Measurements from ENCODE around the gene GABARAP. TPM values are rescaled to one million over a fixed set of nuclear protein-coding genes. Genes with fewer than 3 reads are reported as not detected.

GABARAP gene
- 100 to 1,000 TPM; 264 to 317 TPM for total RNA-seq
- polyA plus RNA-seq (2013, experiment 1 of 2): 671 TPM
- 581 TPM for polyA plus RNA-seq (2013, experiment 2 of 2)
- long read RNA-seq, experiment 1, transcript GABARAP-201 (4 exons, 1,634 nt): major isoform, 128 of 157 reads
- long read RNA-seq, experiment 1, transcript GABARAP-204 (3 exons, 837 nt): minor isoform, 11 of 157 reads
- long read RNA-seq, experiment 1, partial matches to known transcripts: 3 of 157 reads
- long read RNA-seq, experiment 1, other reads (novel, unspliced or antisense): 14 of 157 reads
- long read RNA-seq, experiment 2, transcript GABARAP-201 (4 exons, 1,634 nt): major isoform, 139 of 172 reads
- long read RNA-seq, experiment 2, transcript GABARAP-204 (3 exons, 837 nt): minor isoform, 20 of 172 reads
- long read RNA-seq, experiment 2, transcript GABARAP-206 (4 exons, 762 nt): minor isoform, 7 of 172 reads
- long read RNA-seq, experiment 2, partial matches to known transcripts: 0 of 172 reads
- long read RNA-seq, experiment 2, other reads (novel, unspliced or antisense): 5 of 172 reads
- long read RNA-seq, experiment 3, transcript GABARAP-201 (4 exons, 1,634 nt): major isoform, 69 of 72 reads
- long read RNA-seq, experiment 3, partial matches to known transcripts: 0 of 72 reads
- long read RNA-seq, experiment 3, other reads (novel, unspliced or antisense): 2 of 72 reads
- long read RNA-seq, experiment 4, transcript GABARAP-201 (4 exons, 1,634 nt): major isoform, 914 of 980 reads
- long read RNA-seq, experiment 4, transcript GABARAP-204 (3 exons, 837 nt): minor isoform, 53 of 980 reads
- long read RNA-seq, experiment 4, transcript GABARAP-206 (4 exons, 762 nt): minor isoform, 7 of 980 reads
- long read RNA-seq, experiment 4, partial matches to known transcripts: 0 of 980 reads
- long read RNA-seq, experiment 4, other reads (novel, unspliced or antisense): 4 of 980 reads

DNA sequence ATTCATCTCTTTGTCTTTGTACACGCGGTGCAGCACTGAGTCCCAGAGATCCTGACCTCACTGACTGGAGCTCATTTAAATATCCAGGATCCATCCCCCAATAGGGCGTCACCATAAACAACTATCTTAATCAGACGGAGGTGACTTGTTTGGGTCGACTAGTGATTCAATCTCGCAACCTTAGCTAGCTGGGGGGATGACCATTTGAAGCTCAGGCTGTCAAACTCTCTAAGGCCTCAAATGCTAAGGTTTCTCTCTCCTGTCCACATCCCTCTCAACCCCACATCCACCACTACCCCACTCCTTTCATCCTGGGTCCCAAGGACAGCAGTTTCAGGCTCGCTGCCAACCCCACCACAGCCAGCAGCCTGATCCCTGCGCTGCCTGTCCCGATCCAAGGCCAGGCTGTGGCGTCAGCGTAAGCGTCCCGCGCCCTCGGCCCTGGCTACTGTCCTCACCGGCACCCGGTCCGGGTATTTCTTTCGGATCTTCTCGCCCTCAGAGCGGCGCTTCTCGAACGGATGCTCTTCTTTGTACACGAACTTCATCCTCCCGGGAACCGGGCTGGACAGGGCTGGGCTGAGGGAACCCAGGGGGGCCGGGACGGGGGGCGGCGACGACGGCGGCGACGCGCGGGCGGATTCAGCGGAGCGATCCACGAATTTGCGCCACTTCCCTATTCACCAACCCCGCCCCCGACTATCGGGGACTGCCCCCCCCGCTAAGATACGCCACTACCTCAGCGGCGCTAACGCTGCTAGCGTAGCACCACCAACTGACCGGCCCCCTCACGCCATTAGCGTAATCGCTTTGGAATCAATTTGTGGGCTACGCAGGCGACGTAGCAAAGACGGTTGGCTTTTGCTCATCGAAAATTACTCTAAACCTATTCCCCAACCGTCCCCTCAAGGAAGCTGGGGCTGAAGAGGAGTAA, at the start of gene GABARAP:
Gene GABARAP (minus strand): TSS at position 667 of the 934 bp plus-strand sequence. CDS start 119 bp downstream, at position 548.
- peak within 1 kb of the TSS; percentile 85 for H3K9ac ChIP-seq (ENCODE audit: extremely low read depth, low read length, poor library complexity, severe bottlenecking)
- Mint-ChIP-seq H3K27me3 (ENCODE audit: insufficient read depth) (no peaks in the 10 kb centered on the region), H3K4me3 (peak within 1 kb of the TSS; percentile 100), H3K36me3 (ENCODE audit: low read depth) (peaks cover 38% of the 10 kb centered on the region), H3K4me1 (peaks cover 23% of the 10 kb centered on the region), H3K9me3 (no peaks in the 10 kb centered on the region), H3K27ac (peak within 1 kb of the TSS; percentile 98)
- H3K9me3 ChIP-seq (ENCODE audit: control insufficient read depth, low read length): no peaks in the 10 kb centered on the region
- no peaks in the 10 kb centered on the region for H3K4me1 ChIP-seq (ENCODE audit: control insufficient read depth, insufficient read depth, low read length)
- H3K4me3 ChIP-seq (ENCODE audit: low read length): peak within 1 kb of the TSS; percentile 89
- peak within 1 kb of the TSS; percentile 81 for H3K27ac ChIP-seq (ENCODE audit: low read depth, low read length)
- H3K27me3 ChIP-seq (ENCODE audit: control insufficient read depth, insufficient read depth, low read length, poor library complexity, severe bottlenecking): no peaks in the 10 kb centered on the region
- peak; percentile 98 for DNase-seq
- peaks cover 37% of the 10 kb centered on the region for H3K36me3 ChIP-seq (ENCODE audit: control insufficient read depth, insufficient read depth, low read length)
- TF ChIP-seq, protein P1, sequence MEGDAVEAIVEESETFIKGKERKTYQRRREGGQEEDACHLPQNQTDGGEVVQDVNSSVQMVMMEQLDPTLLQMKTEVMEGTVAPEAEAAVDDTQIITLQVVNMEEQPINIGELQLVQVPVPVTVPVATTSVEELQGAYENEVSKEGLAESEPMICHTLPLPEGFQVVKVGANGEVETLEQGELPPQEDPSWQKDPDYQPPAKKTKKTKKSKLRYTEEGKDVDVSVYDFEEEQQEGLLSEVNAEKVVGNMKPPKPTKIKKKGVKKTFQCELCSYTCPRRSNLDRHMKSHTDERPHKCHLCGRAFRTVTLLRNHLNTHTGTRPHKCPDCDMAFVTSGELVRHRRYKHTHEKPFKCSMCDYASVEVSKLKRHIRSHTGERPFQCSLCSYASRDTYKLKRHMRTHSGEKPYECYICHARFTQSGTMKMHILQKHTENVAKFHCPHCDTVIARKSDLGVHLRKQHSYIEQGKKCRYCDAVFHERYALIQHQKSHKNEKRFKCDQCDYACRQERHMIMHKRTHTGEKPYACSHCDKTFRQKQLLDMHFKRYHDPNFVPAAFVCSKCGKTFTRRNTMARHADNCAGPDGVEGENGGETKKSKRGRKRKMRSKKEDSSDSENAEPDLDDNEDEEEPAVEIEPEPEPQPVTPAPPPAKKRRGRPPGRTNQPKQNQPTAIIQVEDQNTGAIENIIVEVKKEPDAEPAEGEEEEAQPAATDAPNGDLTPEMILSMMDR (conservative IDR thresholded peaks at IDR 0.05): no peak
- 0% methylated on average over 26 to 62 of the region's 62 CpGs for WGBS, 2 experiments (ENCODE audit: insufficient coverage in 1 of 2, insufficient read length in 1 of 2)

DNA sequence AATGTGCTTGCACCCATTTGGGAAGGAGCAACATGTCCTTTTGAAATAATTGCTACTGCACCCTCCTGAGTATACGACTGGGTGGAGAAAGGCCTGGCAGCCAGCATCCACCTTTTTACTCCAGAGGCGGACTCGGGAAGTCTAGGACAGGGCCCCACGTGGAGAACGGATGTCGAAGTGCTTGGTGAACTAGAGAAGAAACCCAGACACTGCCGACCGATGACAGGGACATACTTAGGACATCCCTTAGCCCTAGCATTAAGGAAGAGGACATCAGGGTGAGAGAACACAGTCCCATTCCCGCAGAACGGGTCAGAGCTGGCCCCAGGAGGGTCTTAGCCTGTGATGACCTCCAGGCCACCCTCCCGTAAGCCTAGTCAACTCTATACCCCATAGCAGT, 48.4 kb upstream of the GABARAP start:
- WGBS, 2 experiments (ENCODE audit: insufficient coverage in 1 of 2, insufficient read length in 1 of 2): 87 to 89% methylated on average over 9 to 11 of the region's 11 CpGs

More for the DNA sequence above, 48.4 kb upstream of the GABARAP start:
- H3K4me3 Mint-ChIP-seq: no peak overlapping the region
- Histone ChIP-seq H3K36me3 (ENCODE audit: control insufficient read depth, insufficient read depth, low read length) (no peaks in the 10 kb centered on the region), H3K9me3 (ENCODE audit: control insufficient read depth, low read length) (no peaks in the 10 kb centered on the region), H3K27me3 (ENCODE audit: control insufficient read depth, insufficient read depth, low read length, poor library complexity, severe bottlenecking) (peaks cover 41% of the 10 kb centered on the region), H3K9ac (ENCODE audit: extremely low read depth, low read length, poor library complexity, severe bottlenecking) (no peak overlapping the region), H3K4me1 (ENCODE audit: control insufficient read depth, insufficient read depth, low read length) (no peaks in the 10 kb centered on the region), H3K4me3 (ENCODE audit: low read length) (no peak overlapping the region), H3K27ac (ENCODE audit: low read depth, low read length) (no peak overlapping the region)
- peaks cover 3% of the 10 kb centered on the region for H3K4me1 Mint-ChIP-seq
- TF ChIP-seq, protein P1 (conservative IDR thresholded peaks at IDR 0.05): no peak
- no peaks in the 10 kb centered on the region for H3K36me3 Mint-ChIP-seq (ENCODE audit: low read depth)
- H3K27ac Mint-ChIP-seq: no peak overlapping the region
- no peaks in the 10 kb centered on the region for H3K9me3 Mint-ChIP-seq
- DNase-seq: no peak
- H3K27me3 Mint-ChIP-seq (ENCODE audit: insufficient read depth): peaks cover 60% of the 10 kb centered on the region

Data from endodermal cell (in vitro differentiated cells).